AG09319 (cell line): ENCODE results near the gene C9orf72.

ENCODE experiments used
- DNase-seq: peaks from one replicate; pipeline ENCODE4 v3.0.0-alpha.2; 2010; ENCODE audit warnings: low read depth; ENCODE audit errors: extremely low read depth
- CTCF ChIP-seq: IDR thresholded peaks from 2 replicates; pipeline ENCODE4 v1.5.1; 2011; ENCODE audit warnings: low read depth, mild to moderate bottlenecking, inconsistent platforms, low read length, moderate library complexity

C9orf72 gene

GRCh38 chr9:27528076-27528885 lies 45.0 kb downstream of the C9orf72 start:
- no peak for DNase-seq
- no peak for TF ChIP-seq CTCF

- no peak for TF ChIP-seq CTCF
- DNase-seq, result no peak
These were observed 45.6 kb downstream of the C9orf72 start for GRCh38 chr9:27527702-27528075.

DNA sequence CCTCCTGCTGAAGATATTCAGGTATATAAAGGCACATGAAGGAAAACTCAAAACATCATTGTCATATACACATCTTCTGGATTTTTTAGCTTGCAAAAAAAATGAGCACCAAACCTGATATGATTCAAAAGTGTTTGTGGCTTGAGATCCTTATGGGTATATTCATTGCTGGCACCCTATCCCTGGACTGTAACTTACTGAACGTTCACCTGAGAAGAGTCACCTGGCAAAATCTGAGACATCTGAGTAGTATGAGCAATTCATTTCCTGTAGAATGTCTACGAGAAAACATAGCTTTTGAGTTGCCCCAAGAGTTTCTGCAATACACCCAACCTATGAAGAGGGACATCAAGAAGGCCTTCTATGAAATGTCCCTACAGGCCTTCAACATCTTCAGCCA lies 49.0 kb downstream of the C9orf72 start, which contains the start of gene IFNK:
IFNK (plus strand) TSS at position 55 of the 400 bp plus-strand sequence; CDS start at position 102, 47 bp downstream.
- no peak for TF ChIP-seq CTCF
- DNase-seq, result no peak

DNA sequence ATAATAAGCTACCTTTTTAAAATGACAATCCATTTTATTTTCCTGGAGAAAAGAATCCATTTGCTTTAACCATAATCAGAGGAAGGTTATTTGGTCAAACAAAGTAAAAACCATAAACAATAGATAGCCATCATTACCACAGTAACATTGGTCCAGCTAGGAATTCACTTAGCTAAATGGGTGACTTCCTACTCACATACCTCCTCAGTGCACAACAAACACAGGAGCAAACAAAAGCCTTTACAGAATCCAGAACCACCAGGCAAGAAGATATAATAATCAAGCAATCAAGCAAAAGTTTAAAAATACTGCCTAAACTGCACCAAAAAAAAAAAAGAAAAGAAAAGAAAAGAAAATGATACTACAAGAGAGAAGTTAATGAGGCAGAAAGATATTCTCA lies 50.1 kb downstream of the C9orf72 start:
- no peak for TF ChIP-seq CTCF
- DNase-seq, result no peak

GRCh38 chr9:27520986-27521385 lies 52.3 kb downstream of the C9orf72 start:
- TF ChIP-seq CTCF, result no peak
- DNase-seq, result no peak

DNA sequence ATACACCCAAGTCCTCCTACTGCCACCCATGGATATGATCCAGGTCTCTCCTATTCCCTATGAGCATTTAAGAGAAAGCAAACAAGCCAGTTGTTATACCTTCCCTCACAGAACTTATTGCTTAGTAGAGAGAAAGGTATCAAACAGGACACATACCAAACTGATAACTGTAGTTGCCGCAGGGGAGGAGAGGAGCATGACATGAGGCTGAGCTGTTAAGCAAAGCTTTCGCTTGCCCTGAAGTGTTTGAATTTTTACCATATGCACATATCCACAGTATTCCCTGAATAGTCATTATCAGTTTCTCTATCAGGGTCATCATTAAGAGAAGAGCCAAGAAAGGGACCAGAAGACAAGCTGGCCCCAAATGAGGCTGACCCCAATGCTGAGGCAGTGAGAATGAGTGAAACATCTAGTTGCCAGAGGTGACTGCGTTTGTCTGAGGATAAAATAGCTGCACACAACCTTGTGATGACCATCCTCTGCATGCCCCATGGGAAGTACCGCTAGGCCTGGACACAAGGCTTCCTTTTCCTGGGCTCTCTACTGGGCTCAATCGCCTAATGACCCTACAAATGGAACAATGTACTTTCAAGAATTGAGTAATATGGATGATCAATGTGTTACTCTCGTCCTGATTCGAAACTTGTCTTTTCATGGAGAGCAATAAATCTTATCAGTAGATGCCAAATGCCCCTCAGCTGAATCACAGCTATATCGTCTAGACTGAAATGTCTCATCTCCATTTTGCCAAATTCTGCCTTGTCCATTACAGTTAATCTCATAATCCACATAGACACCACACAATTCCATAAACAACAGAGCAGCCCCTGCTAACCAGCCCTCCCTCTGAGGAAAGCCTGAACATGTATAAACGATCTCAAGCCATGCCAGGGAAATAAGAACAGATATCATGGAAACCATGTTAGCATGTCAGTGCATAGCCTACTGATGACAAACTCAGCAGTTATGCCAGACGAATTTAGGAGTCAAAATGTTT lies 53.5 kb downstream of the C9orf72 start:
- TF ChIP-seq CTCF, result no peak
- DNase-seq, result no peak

- TF ChIP-seq CTCF, result no peak
These were observed 54.5 kb downstream of the C9orf72 start for GRCh38 chr9:27518809-27519208.

More at GRCh38 chr9:27518809-27519208, 54.5 kb downstream of the C9orf72 start:
- DNase-seq, result no peak
